GM19455 (cell line): Measurements from ENCODE around the gene FOXL3.
"Not testable (repeated sequence)": the region's sequence is repeated elsewhere in the genome, so short reads cannot be mapped to it uniquely, and the experiment has no call there.

Source experiments
- ATAC-seq: cut with Tn5 transposase; IDR thresholded peaks from one replicate; pipeline ENCODE4 v1.9.1; 2021; ENCODE audit not compliant: unreplicated experiment

FOXL3 gene

GRCh38 chr7:286266-286665, 3.7 kb upstream of the FOXL3 start:
- no peak for ATAC-seq

- ATAC-seq = no peak
Measured at GRCh38 chr7:288671-289101, 1.3 kb upstream of the FOXL3 start.

- no peak for ATAC-seq
Measured at GRCh38 chr7:289209-289755, 688 bp upstream of the FOXL3 start.

- no peak for ATAC-seq
Measured at GRCh38 chr7:290554-291372, 793 bp downstream of the FOXL3 start.

- ATAC-seq = no peak
Measured at GRCh38 chr7:291373-292092, 1.6 kb downstream of the FOXL3 start.

- ATAC-seq = no peak
Measured at GRCh38 chr7:292226-292625, 2.3 kb downstream of the FOXL3 start.

GRCh38 chr7:292826-293225, 2.9 kb downstream of the FOXL3 start:
- no peak for ATAC-seq

GRCh38 chr7:293681-294439, 3.9 kb downstream of the FOXL3 start:
- no peak for ATAC-seq

GRCh38 chr7:294440-295154, 4.6 kb downstream of the FOXL3 start:
- ATAC-seq = no peak

- no peak for ATAC-seq
Measured at GRCh38 chr7:295155-296154, 5.5 kb downstream of the FOXL3 start.

- ATAC-seq = no peak
Measured at GRCh38 chr7:296373-296945, 6.5 kb downstream of the FOXL3 start.

GRCh38 chr7:297141-297540, 7.2 kb downstream of the FOXL3 start:
- ATAC-seq = not testable (repeated sequence)

- ATAC-seq = no peak
Measured at GRCh38 chr7:297611-298374, 7.8 kb downstream of the FOXL3 start.

- no peak for ATAC-seq
Measured at GRCh38 chr7:298375-298702, 8.4 kb downstream of the FOXL3 start.

- ATAC-seq = no peak
Measured at GRCh38 chr7:298743-299142, 8.8 kb downstream of the FOXL3 start.

GRCh38 chr7:299169-299568, 9.2 kb downstream of the FOXL3 start:
- no peak for ATAC-seq

GRCh38 chr7:299628-300027, 9.7 kb downstream of the FOXL3 start:
- ATAC-seq = no peak

- ATAC-seq = no peak
Measured at GRCh38 chr7:300048-300447, 10.1 kb downstream of the FOXL3 start.
